WTC11 (cell line): ENCODE data around the gene HPN. TPM values are rescaled to one million over a fixed set of nuclear protein-coding genes. Genes with fewer than 3 reads are reported as not detected.

Experiments used
- total RNA-seq: library from RNA; stranded (reverse); gene quantifications from 3 replicates; pipeline ENCODE4 v1.2.3, GENCODE V29; 2021

Gene HPN
- total RNA-seq, 1 experiment from 2014 or later, result 20.8 TPM

Other genes with a start within 250 kb of the HPN start
- 5.4 to 6.8 TPM (median 6.0 TPM) in 3 replicates for gene ZNF30, start 114.8 kb upstream of the HPN start, total RNA-seq
- gene ZNF792, start 77.5 kb upstream of the HPN start, total RNA-seq, result 6.6 to 12.9 TPM (median 8.0 TPM) in 3 replicates
- gene GRAMD1A, start 41.4 kb upstream of the HPN start, total RNA-seq, result 235 to 389 TPM (median 236 TPM) in 3 replicates
- gene SCN1B, start 11.3 kb upstream of the HPN start, total RNA-seq, result 4.4 to 8.0 TPM (median 4.8 TPM) in 3 replicates
- gene FXYD3, start 74.1 kb downstream of the HPN start, total RNA-seq, result 1.0 to 1.8 TPM (median 1.2 TPM) in 3 replicates
- gene LGI4, start 93.3 kb downstream of the HPN start, total RNA-seq, result 14.2 to 15.7 TPM (median 15.1 TPM) in 3 replicates
- 11.3 to 13.4 TPM (median 13.3 TPM) in 3 replicates for gene FXYD1, start 97.1 kb downstream of the HPN start, total RNA-seq
- 16.7 to 16.9 TPM (median 16.9 TPM) in 3 replicates for gene FXYD7, start 101.5 kb downstream of the HPN start, total RNA-seq
- 114 to 135 TPM (median 128 TPM) in 3 replicates for gene FXYD5, start 113.0 kb downstream of the HPN start, total RNA-seq
- 0.16 to 0.20 TPM in 2 of 3 replicates, not detected in the other for gene FAM187B, start 187.0 kb downstream of the HPN start, total RNA-seq
- gene LSR, start 207.3 kb downstream of the HPN start, total RNA-seq, result 126 to 132 TPM (median 130 TPM) in 3 replicates
- 109 to 127 TPM (median 120 TPM) in 3 replicates for gene USF2, start 227.2 kb downstream of the HPN start, total RNA-seq
- gene HAMP, start 240.8 kb downstream of the HPN start, total RNA-seq, result 0.11 to 0.22 TPM (median 0.14 TPM) in 3 replicates